Caco-2 (cell line): ENCODE data around the gene NATD1. TPM values are rescaled to one million over a fixed set of nuclear protein-coding genes. Genes with fewer than 3 reads are reported as not detected.

Experiments used
- BruUV-seq: library from RNA; stranded (reverse); fragments of 400-500 nt; replicated peaks from 2 replicates; lab custom pipeline; 2021; lab: Mats Ljungman, UMichigan
- CTCF ChIA-PET: fragments of 300-600 bp; sonication (Branson Sonifier 250); formaldehyde crosslinking; loops from one replicate; lab custom pipeline; 2022; ENCODE audit warnings: antibody characterized with exemption; lab: Charles Lee
- POLR2A ChIA-PET: fragments of 300-600 bp; sonication (Branson Sonifier 250); formaldehyde crosslinking; loops from one replicate; lab custom pipeline; 2022; ENCODE audit warnings: antibody characterized with exemption; lab: Charles Lee
- DNase-seq, 2 experiments: peaks; one replicate each; pipeline versions ENCODE4 v3.0.0 to v3.0.0-alpha.2; 2020 to 2022
- H3K27me3 ChIP-seq: replicated peaks from 2 replicates; pipeline ENCODE4 v1.6.0; 2011; ENCODE audit warnings: low read length; ENCODE audit not compliant: control insufficient read depth, insufficient read depth
- H3K36me3 ChIP-seq: 2 replicates; pipeline ENCODE4 v1.5.1; 2011; ENCODE audit warnings: low read length; ENCODE audit not compliant: control insufficient read depth, insufficient read depth
- H3K4me1 ChIP-seq: fragments of 250-450 bp; sonication (Bioruptor Pico); 2 replicates; pipeline ENCODE4 v1.5.1; 2020; ENCODE audit warnings: mild to moderate bottlenecking
- H3K4me3 ChIP-seq: 2 replicates; pipeline ENCODE4 v1.5.1; 2011; ENCODE audit warnings: low read depth, mild to moderate bottlenecking, control low read depth, low read length
- H3K9me3 ChIP-seq: fragments of 250-450 bp; sonication (Bioruptor Pico); 2 replicates; pipeline ENCODE4 v1.5.1; 2020; ENCODE audit warnings: mild to moderate bottlenecking, moderate library complexity
- H3K27ac Mint-ChIP-seq: one replicate; pipeline ENCODE4 v1.8.0; 2022; ENCODE audit warnings: mixed read lengths; ENCODE audit not compliant: unreplicated experiment
- H3K27me3 Mint-ChIP-seq: one replicate; pipeline ENCODE4 v1.8.0; 2022; ENCODE audit warnings: mixed read lengths; ENCODE audit not compliant: insufficient read depth, unreplicated experiment
- H3K36me3 Mint-ChIP-seq: one replicate; pipeline ENCODE4 v1.8.0; 2022; ENCODE audit warnings: mild to moderate bottlenecking, mixed read lengths; ENCODE audit not compliant: insufficient read depth, unreplicated experiment
- H3K4me1 Mint-ChIP-seq: one replicate; pipeline ENCODE4 v1.8.0; 2022; ENCODE audit warnings: low read depth, mixed read lengths; ENCODE audit not compliant: unreplicated experiment
- H3K4me3 Mint-ChIP-seq: one replicate; pipeline ENCODE4 v1.8.0; 2022; ENCODE audit warnings: mild to moderate bottlenecking, moderate library complexity, mixed read lengths; ENCODE audit not compliant: unreplicated experiment
- H3K9me3 Mint-ChIP-seq: one replicate; pipeline ENCODE4 v1.8.0; 2022; ENCODE audit warnings: mixed read lengths; ENCODE audit not compliant: unreplicated experiment
- CTCF ChIP-seq, 2 experiments: fragments of 200-600 bp in 1 of 2; IDR thresholded peaks; 1 replicate in 1 of 2; 2 replicates in 1 of 2; pipeline versions ENCODE4 v1.5.1 to v1.8.0; 2011 to 2022; ENCODE audit warnings: antibody characterized with exemption in 1 of 2, control low read depth in 1 of 2, inconsistent platforms in 1 of 2, low read depth in 1 of 2, low read length in 1 of 2, mild to moderate bottlenecking in 1 of 2, moderate library complexity in 1 of 2; ENCODE audit not compliant: insufficient read depth in 1 of 2, severe bottlenecking in 1 of 2, unreplicated experiment in 1 of 2
- intact Hi-C: fragments of 100-400 bp; cut with micrococcal nuclease; formaldehyde crosslinking; loops from one replicate; pipeline ENCODE4 v1.10.0; 2022; ENCODE audit not compliant: unreplicated experiment
- total RNA-seq: library from RNA; stranded (reverse); gene quantifications from 2 replicates; pipeline ENCODE4 v1.2.3, GENCODE V29; 2022

Gene NATD1
- total RNA-seq, 1 experiment from 2014 or later = 18.4 TPM

- BruUV-seq = no TSS peak
- intact Hi-C loops = no loop called here
- H3K36me3 ChIP-seq = no peaks in the 10 kb centered on the region
- Mint-ChIP-seq H3K4me1 (no peaks in the 10 kb centered on the region), H3K27me3 (peaks cover 6% of the 10 kb centered on the region), H3K36me3 (no peaks in the 10 kb centered on the region), H3K4me3 (no peak overlapping the region), H3K27ac (no peak overlapping the region), H3K9me3 (no peaks in the 10 kb centered on the region)
- ChIA-PET CTCF (no interaction called here), POLR2A (no interaction called here)
- no peak for DNase-seq
- H3K4me3 ChIP-seq = no peak overlapping the region
- no peak for TF ChIP-seq CTCF (IDR thresholded peaks at IDR 0.05; ENCODE audit: insufficient read depth in 1 of 2, low read depth in 1 of 2, low read length in 1 of 2, severe bottlenecking in 1 of 2, unreplicated experiment in 1 of 2)
- H3K4me1 ChIP-seq = no peaks in the 10 kb centered on the region
- no peaks in the 10 kb centered on the region for H3K9me3 ChIP-seq
- H3K27me3 ChIP-seq = no peaks in the 10 kb centered on the region
Observed at GRCh38 chr17:21235921-21236320, 17.3 kb downstream of the NATD1 start.

- Mint-ChIP-seq H3K4me3 (no peak overlapping the region), H3K27ac (no peak overlapping the region), H3K36me3 (no peaks in the 10 kb centered on the region), H3K4me1 (no peaks in the 10 kb centered on the region), H3K27me3 (peaks cover 6% of the 10 kb centered on the region), H3K9me3 (no peaks in the 10 kb centered on the region)
- ChIA-PET POLR2A (interaction anchor here (0.6 kb wide), 1 partner anchor 42 kb away, joined by 4 read pairs; no protein-coding TSS in a partner anchor), CTCF (no interaction called here)
- Histone ChIP-seq H3K36me3 (no peaks in the 10 kb centered on the region), H3K27me3 (no peaks in the 10 kb centered on the region), H3K9me3 (no peaks in the 10 kb centered on the region), H3K4me1 (no peaks in the 10 kb centered on the region), H3K4me3 (no peak overlapping the region)
- intact Hi-C loops = no loop called here
- TF ChIP-seq CTCF (IDR thresholded peaks at IDR 0.05; ENCODE audit: insufficient read depth in 1 of 2, low read depth in 1 of 2, low read length in 1 of 2, severe bottlenecking in 1 of 2, unreplicated experiment in 1 of 2) = no peak
- no peak for DNase-seq
- BruUV-seq = no TSS peak
Observed at GRCh38 chr17:21233581-21234347, 19.4 kb downstream of the NATD1 start.

GRCh38 chr17:21232033-21232749, 21.0 kb downstream of the NATD1 start:
- Histone ChIP-seq H3K27me3 (no peaks in the 10 kb centered on the region), H3K9me3 (no peaks in the 10 kb centered on the region), H3K4me1 (no peaks in the 10 kb centered on the region), H3K36me3 (no peaks in the 10 kb centered on the region), H3K4me3 (no peak overlapping the region)
- H3K36me3 Mint-ChIP-seq = no peaks in the 10 kb centered on the region
- H3K4me3 Mint-ChIP-seq = no peak overlapping the region
- intact Hi-C loops = no loop called here
- ChIA-PET POLR2A (no interaction called here), CTCF (no interaction called here)
- H3K27me3 Mint-ChIP-seq = peaks cover 2% of the 10 kb centered on the region
- no peak overlapping the region for H3K27ac Mint-ChIP-seq
- DNase-seq = no peak
- no TSS peak for BruUV-seq
- TF ChIP-seq CTCF (IDR thresholded peaks at IDR 0.05; ENCODE audit: insufficient read depth in 1 of 2, low read depth in 1 of 2, low read length in 1 of 2, severe bottlenecking in 1 of 2, unreplicated experiment in 1 of 2) = no peak
- H3K4me1 Mint-ChIP-seq = peaks cover 6% of the 10 kb centered on the region
- no peaks in the 10 kb centered on the region for H3K9me3 Mint-ChIP-seq
